ENCODE data around the gene CD300H. TPM values are rescaled to one million over a fixed set of nuclear protein-coding genes. Genes with fewer than 3 reads are reported as not detected.

The CD300H gene
- total RNA-seq, 1 donor from 2014 or later, result not detected

DNA sequence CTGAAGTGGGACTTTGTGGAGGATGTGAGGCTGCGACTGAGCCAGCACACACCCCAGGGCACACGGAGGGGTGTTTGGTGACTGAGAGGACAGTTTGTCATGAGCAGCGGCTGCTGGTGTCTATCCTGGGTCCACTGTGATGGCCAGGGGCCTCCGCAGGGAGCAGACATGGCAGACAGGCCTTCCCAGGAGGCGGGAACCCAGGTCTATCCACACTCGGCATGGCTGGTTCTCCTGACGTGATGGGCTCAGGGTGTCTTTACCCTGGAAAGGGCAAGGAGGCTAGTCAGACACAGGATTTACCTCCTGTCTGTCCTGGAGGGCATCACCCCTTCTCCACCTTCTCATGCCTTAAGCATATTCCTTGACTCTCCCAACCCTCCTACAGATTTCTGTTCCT, 20.7 kb downstream of the CD300H start:
- Histone ChIP-seq H3K4me1 (no peaks in the 10 kb centered on the region), H3K9me3 (no peaks in the 10 kb centered on the region), H3K36me3 (no peaks in the 10 kb centered on the region), H3K4me3 (no peak overlapping the region), H3K27me3 (no peaks in the 10 kb centered on the region), H3K27ac (no peak overlapping the region)
- TF ChIP-seq, protein P1, sequence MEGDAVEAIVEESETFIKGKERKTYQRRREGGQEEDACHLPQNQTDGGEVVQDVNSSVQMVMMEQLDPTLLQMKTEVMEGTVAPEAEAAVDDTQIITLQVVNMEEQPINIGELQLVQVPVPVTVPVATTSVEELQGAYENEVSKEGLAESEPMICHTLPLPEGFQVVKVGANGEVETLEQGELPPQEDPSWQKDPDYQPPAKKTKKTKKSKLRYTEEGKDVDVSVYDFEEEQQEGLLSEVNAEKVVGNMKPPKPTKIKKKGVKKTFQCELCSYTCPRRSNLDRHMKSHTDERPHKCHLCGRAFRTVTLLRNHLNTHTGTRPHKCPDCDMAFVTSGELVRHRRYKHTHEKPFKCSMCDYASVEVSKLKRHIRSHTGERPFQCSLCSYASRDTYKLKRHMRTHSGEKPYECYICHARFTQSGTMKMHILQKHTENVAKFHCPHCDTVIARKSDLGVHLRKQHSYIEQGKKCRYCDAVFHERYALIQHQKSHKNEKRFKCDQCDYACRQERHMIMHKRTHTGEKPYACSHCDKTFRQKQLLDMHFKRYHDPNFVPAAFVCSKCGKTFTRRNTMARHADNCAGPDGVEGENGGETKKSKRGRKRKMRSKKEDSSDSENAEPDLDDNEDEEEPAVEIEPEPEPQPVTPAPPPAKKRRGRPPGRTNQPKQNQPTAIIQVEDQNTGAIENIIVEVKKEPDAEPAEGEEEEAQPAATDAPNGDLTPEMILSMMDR (IDR thresholded peaks at IDR 0.05), result no peak
- DNase-seq (ENCODE audit: low spot score in 2 of 2), result no peak
- intact Hi-C loops (cut with DNase I), result no loop called here

DNA sequence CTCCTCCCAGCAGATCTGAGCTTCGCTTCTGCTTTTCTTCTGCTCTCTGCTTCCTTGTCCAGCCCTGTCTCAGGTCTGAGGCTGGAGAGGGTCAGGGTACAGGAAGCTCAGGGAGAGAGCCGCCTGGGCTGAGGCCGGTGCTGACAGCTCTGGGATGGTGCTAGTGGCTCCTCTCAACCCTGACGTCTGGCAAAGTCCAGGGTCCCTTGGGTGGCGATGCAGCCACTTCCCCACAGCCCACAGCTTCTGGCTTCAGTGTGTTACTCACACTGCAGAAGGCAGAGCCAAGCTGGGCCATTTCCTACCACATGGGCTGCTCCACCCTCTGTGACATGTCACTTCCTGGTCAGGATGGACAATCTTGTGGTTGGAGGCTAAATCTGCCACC, 21.5 kb downstream of the CD300H start, which contains the start of gene CD300C:
Gene CD300C (minus strand): TSS at position 273 of the 388 bp plus-strand sequence. CDS start 333 bp downstream, outside the sequence.
- H3K36me3 ChIP-seq, result no peaks in the 10 kb centered on the region
- TF ChIP-seq, protein P1 (IDR thresholded peaks at IDR 0.05), result no peak
- DNase-seq (ENCODE audit: low spot score in 2 of 2), result peak in 1 of 2 donors; percentile 28
- H3K4me3 ChIP-seq, result peak within 1 kb of the TSS in 1 of 2 donors; percentile 25
- H3K27me3 ChIP-seq, result no peaks in the 10 kb centered on the region
- no peak within 1 kb of the TSS for H3K27ac ChIP-seq
- intact Hi-C loops (cut with DNase I), result no loop called here
- no peaks in the 10 kb centered on the region for H3K9me3 ChIP-seq
- H3K4me1 ChIP-seq, result no peaks in the 10 kb centered on the region

DNA sequence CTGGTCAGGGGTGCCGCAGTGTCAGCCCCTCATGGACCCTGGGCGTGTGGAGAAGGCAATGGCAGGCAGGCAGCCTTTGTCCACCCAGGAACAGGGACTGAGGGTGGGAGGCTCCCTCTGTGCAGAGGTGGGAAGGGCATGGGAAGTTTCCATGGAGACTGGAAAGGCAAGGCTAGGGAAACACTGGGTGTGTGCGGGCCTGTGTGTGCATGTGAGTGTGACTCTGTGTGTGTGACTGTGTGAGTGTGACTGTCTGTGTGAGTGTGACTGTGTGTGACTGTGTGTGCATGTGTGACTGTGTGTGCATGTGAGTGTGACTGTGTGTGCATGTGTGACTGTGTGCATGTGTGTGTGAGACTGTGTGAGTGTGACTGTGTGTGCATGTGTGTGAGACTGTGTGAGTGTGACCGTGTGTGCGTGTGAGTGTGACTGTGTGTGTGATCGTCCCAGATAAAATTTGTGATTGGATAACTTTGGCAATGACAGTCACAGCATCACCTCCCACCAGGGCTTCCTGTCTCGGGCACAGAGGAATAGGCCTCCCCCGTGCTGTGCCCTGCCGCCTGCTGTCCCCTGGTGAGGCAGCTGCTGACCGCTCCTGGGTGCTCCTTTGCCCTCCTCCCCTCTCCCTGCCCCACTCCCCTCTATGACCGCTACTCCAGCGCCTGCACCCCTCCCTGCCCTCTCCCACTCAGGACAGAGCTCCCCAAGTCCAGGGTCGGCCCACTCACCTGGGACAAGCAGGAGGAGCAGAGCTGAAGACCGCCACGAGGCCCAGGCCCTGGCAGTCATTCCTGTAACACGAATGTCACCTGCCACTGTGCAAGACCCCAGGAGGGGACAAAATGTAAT, 22.1 kb downstream of the CD300H start:
- intact Hi-C loops (cut with DNase I), result no loop called here
- no peaks in the 10 kb centered on the region for H3K27me3 ChIP-seq
- no peak for DNase-seq (ENCODE audit: low spot score in 2 of 2)
- H3K4me1 ChIP-seq, result no peaks in the 10 kb centered on the region
- H3K4me3 ChIP-seq, result peak overlapping the region in 1 of 2 donors; percentile 25
- TF ChIP-seq, protein P1 (IDR thresholded peaks at IDR 0.05), result no peak
- no peaks in the 10 kb centered on the region for H3K9me3 ChIP-seq
- no peak overlapping the region for H3K27ac ChIP-seq
- no peaks in the 10 kb centered on the region for H3K36me3 ChIP-seq

DNA sequence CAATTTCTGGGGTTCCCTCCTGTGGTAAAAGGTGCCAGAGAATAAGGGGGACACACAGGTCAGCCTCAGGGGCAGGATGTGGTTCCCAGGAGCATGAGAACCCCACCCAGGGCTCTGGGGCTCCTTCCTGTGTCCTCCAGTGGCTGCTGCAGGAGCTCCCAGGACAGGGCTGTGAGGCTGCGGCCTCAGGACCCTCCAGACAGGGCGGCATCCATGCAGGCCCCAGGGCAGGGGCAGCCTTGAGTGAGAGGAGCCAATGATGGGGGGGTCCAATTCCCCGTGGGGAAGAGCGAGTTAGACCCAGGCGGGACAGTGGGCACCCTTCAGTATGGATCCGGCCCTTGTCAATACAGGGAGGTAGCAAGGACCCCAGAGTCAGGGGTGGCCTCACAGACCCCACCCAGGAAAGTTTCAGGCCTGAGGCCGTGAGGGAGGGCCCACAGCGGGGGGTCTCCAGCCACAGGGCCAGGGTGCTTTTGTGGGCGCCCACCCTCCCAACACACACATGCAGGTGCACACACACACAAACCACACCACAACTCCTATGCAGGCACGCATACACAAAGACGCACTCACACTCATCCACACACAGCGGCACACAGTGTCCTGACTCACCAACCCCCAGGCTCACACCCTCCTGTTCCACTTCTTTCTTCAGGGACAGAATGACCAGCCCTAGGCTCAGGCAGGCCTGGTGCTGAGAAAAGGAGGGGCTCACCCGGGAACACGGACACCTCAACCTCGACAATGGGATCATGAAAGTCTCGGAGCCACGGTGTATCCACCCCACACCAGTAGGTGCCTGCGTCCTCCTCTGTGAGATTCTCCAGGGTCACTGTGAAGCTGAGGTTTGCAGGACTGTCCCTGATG, 23.2 kb downstream of the CD300H start:
- no peak for DNase-seq (ENCODE audit: low spot score in 2 of 2)
- Histone ChIP-seq H3K27ac (no peak overlapping the region), H3K36me3 (no peaks in the 10 kb centered on the region), H3K27me3 (no peaks in the 10 kb centered on the region), H3K4me1 (no peaks in the 10 kb centered on the region), H3K9me3 (no peaks in the 10 kb centered on the region), H3K4me3 (no peak overlapping the region)
- intact Hi-C loops (cut with DNase I), result no loop called here
- TF ChIP-seq, protein P1 (IDR thresholded peaks at IDR 0.05), result no peak

DNA sequence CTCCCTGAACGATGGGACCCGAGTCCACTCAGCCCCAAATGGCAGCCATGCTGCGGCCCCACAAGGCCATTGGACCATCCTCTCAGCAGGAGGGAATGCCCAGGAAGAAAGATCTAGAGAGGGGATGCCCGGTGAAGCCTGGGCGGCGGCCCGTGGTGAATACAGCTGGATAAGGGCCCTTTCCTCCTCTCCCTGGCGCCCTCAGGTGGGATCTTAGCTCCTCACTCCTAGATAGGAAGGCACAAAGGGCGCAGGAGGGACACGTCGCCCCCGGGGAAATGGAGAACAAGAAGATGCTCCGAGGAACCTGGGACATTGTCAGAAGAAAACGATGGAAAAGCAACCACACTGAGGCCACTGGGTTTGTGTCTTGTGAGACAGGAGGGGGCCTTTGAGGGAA, 23.9 kb downstream of the CD300H start:
- Histone ChIP-seq H3K9me3 (no peaks in the 10 kb centered on the region), H3K4me3 (no peak overlapping the region), H3K27me3 (no peaks in the 10 kb centered on the region), H3K36me3 (no peaks in the 10 kb centered on the region), H3K4me1 (no peaks in the 10 kb centered on the region), H3K27ac (no peak overlapping the region)
- DNase-seq (ENCODE audit: low spot score in 2 of 2), result no peak
- TF ChIP-seq, protein P1 (IDR thresholded peaks at IDR 0.05), result no peak
- intact Hi-C loops (cut with DNase I), result no loop called here

All from ascending aorta (tissue), 2 donors.